HTERT RPE-1 (cell line): ENCODE measurements around the gene ZNF236.

Experiments used
- in situ Hi-C: fragments of 300-500 bp; cut with MboI; formaldehyde crosslinking; loops from 4 replicates; pipeline ENCODE4 v1.14.3; 2020; ENCODE audit warnings: low sequenced_read_pairs

The ZNF236 gene

DNA sequence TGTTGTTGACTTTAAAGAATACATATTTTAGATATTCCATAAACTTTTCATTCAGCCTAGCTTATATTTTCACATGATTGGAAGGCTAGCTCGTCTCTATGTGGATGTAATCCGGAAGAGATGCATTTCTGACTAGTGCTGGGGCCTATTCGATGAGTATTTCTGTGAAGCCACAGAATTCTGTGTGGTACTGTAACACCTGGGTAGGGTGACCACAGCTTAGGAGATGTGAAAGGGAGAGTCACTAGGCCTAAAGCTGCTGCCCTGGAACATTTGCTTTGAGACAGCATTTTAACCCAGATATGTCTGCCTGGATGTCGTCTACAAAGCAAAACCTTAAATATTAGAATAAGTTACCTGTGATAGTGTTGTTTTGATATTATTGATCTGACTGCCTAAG is 83.5 kb downstream of the ZNF236 start:
- in situ Hi-C loops: no loop called here

DNA sequence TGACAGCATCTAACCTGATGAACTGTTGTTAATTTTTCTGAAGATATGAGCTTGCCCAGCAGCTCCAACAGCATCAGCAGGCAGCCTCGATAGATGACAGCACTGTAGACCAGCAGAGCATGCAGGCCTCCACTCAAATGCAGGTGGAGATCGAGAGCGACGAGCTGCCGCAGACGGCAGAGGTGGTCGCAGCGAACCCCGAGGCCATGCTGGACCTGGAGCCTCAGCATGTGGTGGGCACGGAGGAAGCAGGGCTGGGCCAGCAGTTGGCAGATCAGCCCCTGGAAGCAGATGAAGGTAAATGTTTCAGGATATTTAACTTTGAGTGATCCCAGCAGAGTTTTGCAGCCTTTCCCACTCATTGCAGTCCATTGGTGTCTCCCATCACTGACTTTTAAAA is 85.9 kb downstream of the ZNF236 start:
- in situ Hi-C loops: no loop called here

DNA sequence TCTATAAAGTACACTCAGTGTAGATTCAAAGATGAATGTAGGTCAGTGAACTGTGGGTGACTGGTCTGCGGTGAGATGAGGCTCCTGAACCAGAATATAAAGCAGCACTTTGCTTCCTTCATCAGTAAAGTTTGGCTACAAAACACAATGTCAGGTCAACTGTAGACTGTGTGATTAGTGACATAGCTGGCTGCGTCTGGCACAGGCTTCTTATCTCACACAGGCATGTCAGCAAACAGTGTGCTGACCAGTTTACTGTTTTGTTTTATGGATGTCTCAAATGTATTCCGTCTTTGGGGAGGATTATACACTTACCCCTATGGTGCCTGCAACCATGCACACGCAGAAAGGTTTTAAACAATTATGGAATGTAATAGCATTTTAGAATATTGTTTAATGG is 87.1 kb downstream of the ZNF236 start:
- in situ Hi-C loops: no loop called here

DNA sequence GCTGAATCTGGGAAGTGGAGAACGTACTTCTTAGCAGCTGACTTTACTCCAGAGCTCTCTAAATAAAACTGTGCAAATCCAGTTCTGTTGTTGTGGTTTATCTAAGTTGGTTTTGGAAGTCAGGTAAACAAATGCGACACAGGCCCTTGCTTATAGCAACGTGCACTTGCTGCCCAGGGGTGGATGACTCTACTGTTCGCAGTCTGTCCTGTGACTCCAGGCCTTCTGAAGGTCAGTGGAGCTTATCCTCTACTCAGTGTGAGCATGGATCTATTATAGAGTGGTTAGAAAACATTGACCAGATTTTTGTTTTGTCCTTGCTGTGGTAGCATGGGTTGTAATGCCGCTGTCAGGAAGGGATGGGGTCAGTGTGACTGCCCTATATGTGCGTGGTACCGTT is 89.1 kb downstream of the ZNF236 start:
- in situ Hi-C loops: no loop called here

DNA sequence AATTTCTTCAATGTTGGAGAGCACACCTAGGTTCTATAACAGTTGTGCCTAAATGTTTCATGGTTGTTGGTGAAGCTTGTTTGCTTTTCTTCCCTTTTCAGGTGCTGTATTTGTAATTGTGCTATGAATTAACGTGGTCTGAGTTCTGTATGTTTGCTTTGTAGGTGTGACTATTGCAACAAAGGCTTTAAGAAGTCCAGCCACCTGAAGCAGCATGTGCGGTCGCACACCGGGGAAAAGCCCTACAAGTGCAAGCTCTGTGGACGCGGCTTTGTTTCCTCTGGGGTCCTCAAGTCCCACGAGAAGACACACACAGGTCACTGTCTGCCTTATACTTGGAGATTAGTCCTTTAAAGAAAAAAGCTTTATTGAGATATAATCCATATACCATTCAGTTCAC is 91.2 kb downstream of the ZNF236 start:
- in situ Hi-C loops: no loop called here

DNA sequence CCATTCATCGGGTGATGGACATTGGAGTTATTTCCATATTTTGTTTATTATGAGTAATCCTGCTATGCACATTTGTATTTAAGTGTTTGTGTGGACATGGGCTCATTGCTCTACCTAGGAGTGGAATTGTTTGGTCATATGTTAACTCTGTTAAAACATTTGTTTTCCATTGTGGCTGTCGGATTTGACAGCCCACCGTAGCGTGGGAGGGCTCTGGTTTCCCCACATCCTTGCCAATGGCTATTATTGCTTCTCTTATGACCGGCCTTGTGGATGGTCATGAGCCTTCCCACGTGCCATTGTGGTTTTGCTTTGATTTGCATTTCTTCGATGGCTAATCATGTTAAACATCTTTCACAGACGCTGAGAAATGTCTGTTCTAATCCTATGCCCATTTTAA is 92.0 kb downstream of the ZNF236 start:
- in situ Hi-C loops: no loop called here

DNA sequence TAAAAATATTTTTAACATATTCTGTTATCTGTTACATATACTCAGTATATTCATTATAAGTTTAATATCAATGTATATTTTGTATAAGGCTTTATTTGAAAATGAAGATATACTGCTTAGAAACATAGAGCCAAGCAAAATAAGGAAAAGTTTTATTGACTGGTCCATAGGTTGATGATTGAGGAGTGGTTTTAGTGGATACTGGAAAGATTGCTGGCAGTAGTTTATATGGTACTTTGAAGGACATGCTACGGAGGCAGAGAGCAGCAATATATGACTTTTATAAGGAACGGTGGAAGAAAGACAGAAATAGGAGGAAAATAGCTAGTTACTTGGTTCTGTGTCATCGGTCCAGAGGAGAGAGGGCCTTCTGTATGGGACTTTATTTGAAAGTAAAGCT is 92.4 kb downstream of the ZNF236 start:
- in situ Hi-C loops: no loop called here

DNA sequence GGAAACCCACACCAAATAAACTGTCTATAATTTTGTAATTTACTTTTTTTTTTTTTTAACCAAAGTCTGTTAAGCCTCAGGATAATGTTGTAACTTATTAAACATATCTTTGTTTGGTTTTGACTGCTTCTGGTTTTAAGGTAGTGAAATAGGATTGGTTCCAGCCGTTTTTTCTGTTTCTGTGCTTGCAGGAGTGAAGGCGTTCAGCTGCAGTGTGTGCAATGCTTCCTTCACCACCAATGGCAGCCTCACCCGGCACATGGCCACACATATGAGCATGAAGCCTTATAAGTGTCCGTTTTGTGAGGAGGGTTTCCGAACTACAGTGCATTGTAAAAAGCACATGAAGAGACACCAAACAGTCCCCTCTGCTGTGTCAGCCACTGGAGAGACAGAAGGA is 93.1 kb downstream of the ZNF236 start:
- in situ Hi-C loops: no loop called here

DNA sequence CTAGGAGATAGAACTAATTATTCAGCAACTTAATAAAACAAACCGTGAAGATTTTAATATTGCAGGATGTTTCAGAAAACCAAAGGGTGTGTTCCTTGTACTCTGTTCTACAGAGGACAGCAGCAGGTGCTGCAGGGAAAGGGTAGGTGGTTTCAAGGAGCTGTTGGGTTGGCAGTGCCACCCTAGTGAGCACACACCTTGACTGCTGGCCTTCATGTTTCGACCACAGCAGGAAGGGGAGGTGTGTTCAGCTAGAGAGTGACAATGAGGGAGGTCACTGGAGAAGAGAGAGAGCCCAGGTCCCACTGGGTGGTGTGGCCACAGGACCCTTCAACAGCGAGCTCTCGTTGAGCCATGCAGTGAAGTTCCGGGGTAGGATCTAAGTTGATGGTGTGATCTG is 98.6 kb downstream of the ZNF236 start:
- in situ Hi-C loops: no loop called here

DNA sequence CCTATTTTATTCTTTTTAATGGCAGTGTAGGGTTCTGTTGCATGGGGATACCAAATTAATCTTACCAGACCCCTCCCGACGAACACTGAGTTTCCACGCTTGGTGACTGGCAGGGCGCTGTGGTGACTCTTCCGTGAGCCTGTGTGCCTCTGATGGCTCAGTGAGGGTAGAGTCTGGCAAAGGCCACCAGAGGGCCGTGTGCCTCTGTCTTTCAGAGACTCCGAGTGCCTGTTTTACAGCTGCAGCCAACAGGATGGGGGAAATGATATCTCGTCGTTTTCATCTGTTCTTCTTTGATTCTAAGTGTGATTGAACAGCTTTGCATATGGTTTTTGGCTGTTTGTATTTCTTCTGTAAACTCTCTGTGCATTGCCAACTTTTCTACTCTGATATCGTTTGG is 99.8 kb downstream of the ZNF236 start:
- in situ Hi-C loops: no loop called here

DNA sequence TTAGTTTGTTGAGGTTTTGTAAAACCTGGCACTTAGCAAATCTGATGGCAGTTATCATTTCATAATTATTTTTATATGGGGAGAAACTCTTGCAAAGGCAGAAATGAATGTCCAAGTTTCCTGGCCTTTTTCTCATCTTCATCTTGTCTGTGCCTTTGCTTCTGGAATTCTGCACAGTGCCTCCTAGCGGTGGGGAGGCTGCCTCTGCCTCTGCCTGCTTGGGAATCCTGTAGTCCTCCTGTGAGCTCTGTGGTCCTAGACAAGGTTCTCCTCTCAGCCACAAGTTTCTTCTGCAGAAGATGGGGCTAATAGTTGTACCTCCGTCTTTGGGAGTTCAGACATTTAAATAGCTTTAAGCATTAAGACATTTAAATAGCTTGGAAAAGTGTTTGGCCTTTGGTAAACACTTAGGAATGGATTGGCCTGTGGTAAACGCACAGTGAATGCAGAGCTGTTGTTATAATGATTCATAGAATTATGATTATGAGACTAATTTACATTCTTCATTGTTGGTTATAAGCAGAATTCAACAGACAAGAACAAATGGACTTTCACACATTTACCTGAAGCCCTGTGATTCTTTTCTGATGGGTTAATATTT is 101.2 kb downstream of the ZNF236 start:
- in situ Hi-C loops: no loop called here

DNA sequence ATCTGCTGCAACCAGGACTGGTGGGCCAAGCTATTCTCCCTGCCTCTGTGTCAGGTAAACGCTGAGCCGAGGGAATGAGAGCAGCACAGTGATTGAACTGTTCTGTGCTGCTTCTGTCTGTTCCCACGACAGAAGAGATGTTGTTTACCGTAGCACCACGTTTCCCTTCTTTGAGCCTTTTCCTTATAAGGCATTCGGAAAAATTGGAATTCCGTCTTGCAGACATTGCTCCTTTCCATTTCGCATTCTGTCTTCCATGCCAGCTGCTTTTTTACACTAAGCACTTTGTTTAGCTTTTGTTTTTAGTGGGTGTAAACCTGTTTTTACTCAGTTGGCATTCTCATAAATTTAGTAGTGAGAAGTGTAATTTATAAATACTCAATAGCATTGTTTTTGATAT is 103.1 kb downstream of the ZNF236 start:
- in situ Hi-C loops: no loop called here

DNA sequence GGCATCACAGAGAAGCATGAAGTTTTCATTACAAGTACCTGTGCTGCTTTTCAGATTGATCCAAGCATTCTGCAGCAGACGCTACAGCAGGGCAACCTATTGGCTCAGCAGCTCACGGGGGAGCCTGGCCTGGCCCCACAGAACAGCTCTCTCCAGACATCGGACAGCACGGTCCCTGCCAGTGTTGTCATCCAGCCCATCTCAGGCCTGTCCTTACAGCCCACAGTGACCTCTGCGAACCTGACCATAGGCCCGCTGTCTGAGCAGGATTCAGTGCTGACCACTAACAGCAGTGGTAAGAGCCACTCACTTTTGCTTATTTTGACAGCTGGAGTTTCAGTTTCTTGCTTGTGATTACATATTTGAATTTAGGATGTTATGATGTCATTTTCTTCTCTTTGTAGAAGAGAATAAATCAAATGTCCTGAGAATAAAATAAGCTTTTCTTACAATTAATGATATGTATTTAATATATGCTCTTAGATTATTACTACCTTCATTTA is 104.9 kb downstream of the ZNF236 start:
- in situ Hi-C loops: no loop called here

DNA sequence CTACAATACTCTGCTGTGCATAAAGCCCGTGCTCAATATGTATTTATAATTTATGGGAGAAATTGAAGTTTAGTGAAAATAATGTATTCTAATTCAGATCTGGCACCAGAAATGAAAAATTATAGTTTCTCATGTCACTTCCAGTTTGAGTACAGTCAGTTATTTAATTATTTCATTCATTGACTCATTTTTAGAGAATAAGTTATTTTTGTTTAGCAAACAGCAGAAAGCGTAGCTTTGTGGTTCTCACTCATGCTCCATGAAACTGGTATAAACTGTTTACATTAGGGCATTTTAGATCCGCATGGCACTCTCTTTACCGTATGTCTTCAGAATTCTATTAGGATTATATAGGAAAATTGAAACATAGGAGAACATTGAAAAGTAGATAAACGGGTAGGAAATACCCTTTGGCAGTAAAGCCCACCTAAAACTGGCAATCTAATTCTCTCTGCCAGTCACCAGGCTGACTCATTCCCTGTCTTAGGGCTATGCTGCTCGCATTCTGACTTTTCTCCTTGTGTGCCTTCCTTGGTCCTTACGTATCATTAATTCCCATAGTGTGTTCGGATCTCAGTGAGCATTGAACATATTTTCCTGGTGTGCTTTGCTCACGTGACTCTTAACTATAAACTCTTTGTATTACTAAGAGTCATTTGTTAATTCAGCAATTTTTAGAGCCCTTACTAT is 106.0 kb downstream of the ZNF236 start:
- in situ Hi-C loops: no loop called here

DNA sequence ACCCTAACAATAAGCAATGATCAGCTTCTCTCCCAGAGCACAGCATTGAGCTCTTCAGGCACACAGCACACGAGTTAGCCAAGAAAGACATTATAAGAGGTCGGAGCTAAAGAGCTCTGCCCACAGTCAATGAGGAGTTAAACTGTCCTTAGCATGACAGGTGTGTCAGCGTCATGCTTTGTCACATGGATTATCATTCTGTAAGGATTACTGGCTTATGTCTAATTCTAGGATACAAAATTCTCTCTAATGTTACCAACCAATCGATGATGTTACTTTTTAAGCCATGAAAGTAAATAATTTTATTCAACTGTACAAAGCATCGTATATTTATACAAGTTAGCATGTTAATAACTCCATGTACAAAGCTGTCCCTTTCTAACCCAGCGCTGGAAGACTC is 108.8 kb downstream of the ZNF236 start:
- in situ Hi-C loops: no loop called here

DNA sequence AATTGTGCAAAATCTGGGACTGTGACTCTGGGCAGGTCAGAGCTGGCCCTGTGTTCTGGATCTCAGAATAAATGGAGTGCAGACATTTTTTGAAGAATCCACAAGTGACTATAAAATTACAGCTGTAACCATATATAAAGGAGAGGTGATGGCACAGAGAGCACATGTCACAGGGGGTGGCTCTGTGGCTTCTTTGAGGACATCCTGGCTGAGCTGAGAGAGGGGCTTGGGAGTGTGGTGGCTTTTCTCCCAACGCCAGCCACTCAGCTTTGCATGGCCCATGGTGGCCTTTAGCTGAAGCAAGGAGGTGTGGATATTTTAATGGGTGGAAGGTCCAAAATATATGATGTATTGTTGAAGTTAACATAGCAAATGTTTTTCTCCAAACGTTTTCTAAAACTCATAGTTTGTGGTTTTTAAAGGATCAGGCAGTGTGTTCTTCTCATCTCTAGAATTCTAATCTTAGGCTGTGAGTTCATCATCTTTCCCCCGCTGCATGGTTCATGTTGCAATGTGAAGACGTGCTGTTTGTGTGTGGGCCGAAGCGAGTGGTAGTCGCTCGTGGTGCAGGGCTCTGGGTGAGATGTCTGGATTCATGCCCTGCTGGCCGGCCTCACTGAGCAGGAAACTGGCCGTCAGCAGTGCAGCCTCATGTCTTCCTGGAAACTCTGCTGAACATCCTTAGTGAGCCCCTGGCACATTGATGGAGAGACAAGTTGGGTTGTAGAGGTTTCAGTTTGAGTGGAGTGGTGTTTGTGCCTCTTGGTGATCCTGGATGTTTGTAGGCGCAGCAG is 109.9 kb downstream of the ZNF236 start:
- in situ Hi-C loops: no loop called here

DNA sequence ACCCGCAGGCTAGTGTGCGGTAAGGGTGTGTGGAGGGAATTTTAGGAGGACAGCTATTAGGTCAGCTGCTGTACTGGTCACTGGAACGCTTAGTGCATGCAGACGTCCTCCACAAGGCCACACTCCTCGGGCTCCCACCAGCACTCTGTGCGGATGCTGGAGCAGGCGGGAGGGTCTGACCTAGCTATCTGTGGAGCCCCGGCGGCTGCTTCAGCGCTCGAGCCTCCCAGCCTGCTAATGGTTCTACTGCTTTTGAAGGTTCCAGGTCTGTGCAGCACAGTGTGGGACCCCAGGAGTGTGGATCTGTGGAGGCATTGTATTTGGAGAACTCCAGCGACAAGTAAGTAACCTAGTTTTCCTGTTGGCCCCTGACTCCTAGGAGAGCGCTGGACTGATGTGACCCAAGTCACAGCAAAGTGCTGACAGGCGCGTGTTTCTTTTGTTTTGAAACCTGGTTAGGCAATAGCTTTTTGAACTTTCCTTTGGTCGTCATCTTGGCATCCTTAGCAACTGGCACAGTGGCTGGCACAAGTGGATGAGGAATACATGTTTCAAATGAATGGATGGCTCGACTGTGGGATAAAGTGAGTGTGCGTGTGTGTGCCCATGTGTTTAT is 113.5 kb downstream of the ZNF236 start:
- in situ Hi-C loops: no loop called here

DNA sequence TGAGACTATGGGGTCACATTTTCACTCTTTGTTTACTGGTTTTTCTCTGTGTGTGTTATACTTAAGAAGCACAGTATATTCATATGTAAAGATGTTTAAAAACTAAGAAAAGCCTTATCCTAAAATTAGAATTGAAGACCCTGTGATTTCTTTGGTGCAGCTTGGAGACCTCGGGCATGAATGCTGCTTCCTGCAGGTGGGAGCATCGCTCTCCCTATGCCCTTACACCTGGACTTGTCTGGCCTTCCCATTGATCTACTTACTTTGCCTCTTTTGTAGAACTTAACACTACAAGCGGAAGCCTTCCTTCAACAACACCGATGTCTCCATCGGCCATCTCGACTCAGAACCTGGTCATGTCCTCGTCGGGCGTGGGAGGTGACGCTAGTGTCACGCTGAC is 114.5 kb downstream of the ZNF236 start:
- in situ Hi-C loops: no loop called here

DNA sequence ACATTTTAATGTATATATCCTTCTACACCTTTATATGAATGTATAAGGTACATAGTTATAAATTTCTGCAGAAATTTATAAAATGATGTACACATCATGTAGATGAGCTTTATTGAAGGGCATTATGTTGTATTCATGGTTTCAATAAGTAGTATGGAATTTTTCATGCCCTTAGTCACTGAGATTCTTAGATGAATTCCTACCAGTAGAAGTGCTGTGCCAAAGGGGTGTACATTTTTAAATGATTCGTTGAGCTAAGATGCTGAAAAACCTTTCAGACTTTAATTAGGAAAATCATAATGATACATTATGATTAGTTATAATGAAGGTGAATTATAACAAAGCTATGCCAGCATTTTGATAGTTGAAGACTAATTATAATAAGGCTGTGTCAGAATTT is 115.2 kb downstream of the ZNF236 start:
- in situ Hi-C loops: no loop called here

DNA sequence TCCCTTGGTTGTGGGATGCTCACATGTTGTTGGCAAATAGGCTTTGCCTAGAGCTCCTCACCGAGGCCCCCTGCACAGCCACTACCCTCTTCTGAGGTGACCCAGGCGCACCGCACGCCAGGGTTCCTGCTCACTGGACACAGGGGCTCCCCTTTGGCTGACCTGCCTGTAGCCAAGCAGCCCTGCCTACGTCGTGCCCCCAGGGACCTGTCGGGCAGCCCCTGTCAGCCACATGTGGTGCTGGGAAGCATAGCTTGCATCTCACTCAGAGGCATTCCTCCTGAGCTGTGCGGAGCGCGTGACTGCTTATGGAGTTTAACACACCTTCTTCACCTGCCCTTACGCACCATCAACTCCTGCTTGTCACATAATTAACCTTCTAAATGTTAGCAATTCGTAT is 116.3 kb downstream of the ZNF236 start:
- in situ Hi-C loops: no loop called here

DNA sequence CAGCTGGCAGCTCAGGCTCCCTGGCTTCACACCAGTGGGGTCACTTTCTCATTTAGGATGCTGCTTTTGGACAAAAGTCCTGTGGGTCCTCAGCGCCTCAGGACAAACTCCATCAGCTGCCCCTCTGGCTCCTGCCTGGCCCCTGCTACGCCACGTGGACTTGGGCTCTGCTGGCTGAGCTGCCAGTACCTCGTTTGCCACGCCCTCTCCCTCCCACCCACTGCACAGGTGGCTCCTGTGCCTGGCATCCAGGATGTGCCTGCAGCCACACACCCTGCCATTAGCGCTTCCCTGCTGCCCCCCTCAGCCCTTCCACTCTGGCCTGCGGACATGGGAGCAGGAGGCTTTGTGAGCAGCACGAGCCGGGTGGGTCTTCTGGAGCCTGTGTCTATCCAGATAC is 118.9 kb downstream of the ZNF236 start:
- in situ Hi-C loops: no loop called here
